HepG2 (cell line): Measurements from ENCODE around the gene CNTN4. TPM values are rescaled to one million over a fixed set of nuclear protein-coding genes. Genes with fewer than 3 reads are reported as not detected.

Experiments
- ATAC-seq: fragments of 200-7000 bp; cut with Tn5 transposase; 3 replicates; pipeline ENCODE4 v1.9.1; 2020; ENCODE audit warnings: mild to moderate bottlenecking, moderate library complexity
- BruUV-seq: library from RNA; stranded (reverse); fragments of 400-500 nt; replicated peaks from 2 replicates; lab custom pipeline; 2021; lab: Mats Ljungman, UMichigan
- CTCF ChIA-PET: fragments of 300-600 bp; formaldehyde crosslinking; extraction: SDS; loops from one replicate; lab custom pipeline; 2021; ENCODE audit warnings: low total read pairs, inconsistent platforms, low intra/inter-chr PET ratio; lab: Yijun Ruan, JAX
- POLR2A ChIA-PET: fragments of 350-600 bp; sonication (Branson Sonifier 250); formaldehyde crosslinking; loops from one replicate; lab custom pipeline; 2020; ENCODE audit warnings: antibody characterized with exemption, inconsistent platforms; lab: Yijun Ruan, JAX
- DNase-seq: peaks from one replicate; pipeline ENCODE4 v3.0.0-alpha.2; 2015; ENCODE audit warnings: low spot score
- FAIRE-seq: peaks from 3 replicates; lab custom pipeline; 2011; peaks lifted over from hg19 to GRCh38; lab: Jason Lieb, UNC
- H2AFZ ChIP-seq: one replicate; pipeline ENCODE4 v1.6.1; 2011; ENCODE audit warnings: low read length, inconsistent platforms
- H3K27ac ChIP-seq: fragments of 300-600 bp; 3 replicates; pipeline ENCODE4 v1.8.0; 2011; ENCODE audit warnings: mixed run types, mild to moderate bottlenecking, mixed read lengths, low read length, inconsistent platforms; ENCODE audit not compliant: insufficient read depth; ENCODE audit errors: extremely low read length
- H3K27me3 ChIP-seq, 2 experiments: fragments of 200-600 bp in 1 of 2; 2 replicates in 1 of 2; 3 replicates in 1 of 2; pipeline versions ENCODE4 v1.6.0 to v1.8.0; 2011; ENCODE audit warnings: low read length in 2 of 2, mild to moderate bottlenecking in 2 of 2, moderate library complexity in 2 of 2, inconsistent platforms in 1 of 2; ENCODE audit not compliant: insufficient read depth in 2 of 2, control insufficient read depth in 1 of 2
- H3K36me3 ChIP-seq, 2 experiments: fragments of 200-600 bp in 1 of 2; replicated peaks in 1 of 2; 2 replicates in 1 of 2; 3 replicates in 1 of 2; pipeline versions ENCODE4 v1.5.1 to v1.8.0; 2011; ENCODE audit warnings: low read length in 2 of 2, inconsistent platforms in 1 of 2; ENCODE audit not compliant: insufficient read depth in 2 of 2, control insufficient read depth in 1 of 2
- H3K4me1 ChIP-seq: 2 replicates; pipeline ENCODE4 v1.5.1; 2012; ENCODE audit warnings: low read length, inconsistent platforms; ENCODE audit not compliant: insufficient read depth
- H3K4me2 ChIP-seq: 2 replicates; pipeline ENCODE4 v1.6.0; 2011; ENCODE audit warnings: low read depth, low read length, inconsistent platforms
- H3K4me3 ChIP-seq, 3 experiments: fragments of 200-600 bp in 1 of 3; sonication (generic), shearing (Covaris generic) in 1 of 3; replicated peaks in 1 of 3; 2 replicates each; pipeline ENCODE4 v1.5.1; 2011 to 2016; ENCODE audit warnings: low read length in 3 of 3, inconsistent platforms in 2 of 3, low read depth in 2 of 3, mild to moderate bottlenecking in 2 of 3, control low read depth in 1 of 3, mixed read lengths in 1 of 3; ENCODE audit not compliant: insufficient read depth in 1 of 3
- H3K79me2 ChIP-seq: one replicate; pipeline ENCODE4 v1.6.1; 2011; ENCODE audit warnings: low read length, inconsistent platforms; ENCODE audit not compliant: insufficient read depth
- H3K9ac ChIP-seq: 2 replicates; pipeline ENCODE4 v1.6.0; 2011; ENCODE audit warnings: mild to moderate bottlenecking, low read depth, low read length, inconsistent platforms; ENCODE audit not compliant: insufficient read depth
- H3K9me3 ChIP-seq: 2 replicates; pipeline ENCODE4 v1.5.1; 2012; ENCODE audit warnings: mild to moderate bottlenecking, low read length
- H4K20me1 ChIP-seq: 2 replicates; pipeline ENCODE4 v1.6.0; 2011; ENCODE audit warnings: inconsistent platforms, mild to moderate bottlenecking, low read length, moderate library complexity; ENCODE audit not compliant: insufficient read depth
- HNRNPL ChIP-seq: fragments of 200-400 bp; formaldehyde crosslinking; IDR thresholded peaks from 2 replicates; pipeline ENCODE4 v1.6.1; 2017; ENCODE audit warnings: mild to moderate bottlenecking, low read depth, low read length
- KLF9 ChIP-seq: IDR thresholded peaks from 2 replicates; pipeline ENCODE4 v1.6.1; 2016; ENCODE audit warnings: low read depth
- THAP8 ChIP-seq: sonication (generic); formaldehyde crosslinking; IDR thresholded peaks from 2 replicates; pipeline ENCODE4 v1.5.1; 2020; ENCODE audit warnings: missing genetic modification reagents, mild to moderate bottlenecking, borderline replicate concordance
- ZBTB49 ChIP-seq: sonication (generic); formaldehyde crosslinking; IDR thresholded peaks from 2 replicates; pipeline ENCODE4 v1.4.0; 2020; ENCODE audit warnings: missing genetic modification reagents, borderline replicate concordance
- ZNF225 ChIP-seq: sonication (generic); formaldehyde crosslinking; IDR thresholded peaks from 2 replicates; pipeline ENCODE4 v1.4.0; 2020; ENCODE audit warnings: mild to moderate bottlenecking, missing genetic modification reagents
- WGBS: methylation state at CpG from one replicate; pipeline ENCODE4 v1.1.6; 2017; ENCODE audit warnings: low lambda C conversion rate; 5-methylcytosine and 5-hydroxymethylcytosine counted together
- in situ Hi-C: cut with HindIII; loops from 2 replicates; pipeline ENCODE4 v1.10.0; 2017; ENCODE audit warnings: low pct_unique_long_range_greater_than_20kb; ENCODE audit not compliant: extremely low pct_ligation_motif_present
- intact Hi-C: fragments of 100-400 bp; cut with micrococcal nuclease; formaldehyde crosslinking; loops from one replicate; pipeline ENCODE4 v1.10.0; 2022; ENCODE audit not compliant: unreplicated experiment
- polyA plus RNA-seq, 8 experiments: library from polyadenylated mRNA; depleted of rRNA in 3 of 8; stranded (reverse) in 7 of 8; unstranded in 1 of 8; fragments of >200 nt; fragmentation: Illumina TruSeq in 4 of 8; extraction: Trizol in 4 of 8; gene quantifications; 2 replicates each; pipeline versions ENCODE4 v1.2.1 to v1.2.3, GENCODE V29; 2011 to 2016; ENCODE audit warnings: low read depth in 4 of 8, missing spikeins in 1 of 8, mixed read lengths in 1 of 8; ENCODE audit not compliant: insufficient read depth in 1 of 8
- total RNA-seq, 5 experiments: library from RNA; depleted of rRNA; stranded (reverse); fragments of >200 nt; fragmentation: Illumina TruSeq; extraction: Trizol; gene quantifications; 2 replicates each; pipeline ENCODE4 v1.2.3, GENCODE V29; 2016; ENCODE audit warnings: low read depth in 1 of 5

CNTN4 gene
- total and polyA plus RNA-seq, 2 of the 13 experiments (the other 11 are each of a cell fraction or from before 2014, with no cell fraction given), result 0.01 to 0.13 TPM

- no peak for TF ChIP-seq THAP8 (CRISPR knock-in tag)
- CTCF ChIA-PET, result no interaction called here
- H3K9ac ChIP-seq, result no peak overlapping the region
- no peaks in the 10 kb centered on the region for H3K27me3 ChIP-seq
- DNase-seq, result no peak
- no peak for ATAC-seq
- H3K27ac ChIP-seq, result no peak overlapping the region
- no peaks in the 10 kb centered on the region for H3K4me1 ChIP-seq
- H3K4me2 ChIP-seq, result no peak overlapping the region
- no peak overlapping the region for H2AFZ ChIP-seq
- no peaks in the 10 kb centered on the region for H4K20me1 ChIP-seq
- no peaks in the 10 kb centered on the region for H3K36me3 ChIP-seq
- POLR2A ChIA-PET, result no interaction called here
- in situ Hi-C loops (no loop called here), intact Hi-C loops (no loop called here)
- no peak for FAIRE-seq
- no TSS peak for BruUV-seq
- H3K79me2 ChIP-seq, result no peaks in the 10 kb centered on the region
- peaks cover 21% of the 10 kb centered on the region; the same call in 1 of the 2 replicates for H3K9me3 ChIP-seq
- H3K4me3 ChIP-seq, result no peak overlapping the region
- WGBS, result no CpG with 5 or more reads among the region's 21 CpGs
These were observed 386.3 kb downstream of the CNTN4 start for GRCh38 chr3:2485027-2485375.

GRCh38 chr3:2495746-2496145, 397.1 kb downstream of the CNTN4 start:
- H3K27me3 ChIP-seq, result no peaks in the 10 kb centered on the region
- FAIRE-seq (no peak), DNase-seq (no peak), ATAC-seq (no peak)
- no peak for TF ChIP-seq ZBTB49 (CRISPR knock-in tag)
- no peak for TF ChIP-seq ZNF225
- TF ChIP-seq KLF9 (CRISPR knock-in tag), result no peak
- TF ChIP-seq HNRNPL, result no peak
- ChIA-PET CTCF (no interaction called here), POLR2A (no interaction called here)
- H3K27ac ChIP-seq, result no peak overlapping the region
- no TSS peak for BruUV-seq
- H4K20me1 ChIP-seq, result no peaks in the 10 kb centered on the region
- H3K9me3 ChIP-seq, result 0 out of 2 replicates have a peak, but pooled peaks cover 6% of the 10 kb centered on the region
- no peak overlapping the region for H2AFZ ChIP-seq
- H3K4me2 ChIP-seq, result no peak overlapping the region
- no peaks in the 10 kb centered on the region for H3K79me2 ChIP-seq
- WGBS, result 0% methylated on average over 2 of the region's 2 CpGs
- H3K36me3 ChIP-seq, result no peaks in the 10 kb centered on the region
- in situ Hi-C loops (no loop called here), intact Hi-C loops (no loop called here)
- no peak overlapping the region for H3K9ac ChIP-seq
- H3K4me3 ChIP-seq, result no peak overlapping the region
- no peaks in the 10 kb centered on the region for H3K4me1 ChIP-seq
